ENCODE data around the gene LRIG1.

Gene LRIG1

DNA sequence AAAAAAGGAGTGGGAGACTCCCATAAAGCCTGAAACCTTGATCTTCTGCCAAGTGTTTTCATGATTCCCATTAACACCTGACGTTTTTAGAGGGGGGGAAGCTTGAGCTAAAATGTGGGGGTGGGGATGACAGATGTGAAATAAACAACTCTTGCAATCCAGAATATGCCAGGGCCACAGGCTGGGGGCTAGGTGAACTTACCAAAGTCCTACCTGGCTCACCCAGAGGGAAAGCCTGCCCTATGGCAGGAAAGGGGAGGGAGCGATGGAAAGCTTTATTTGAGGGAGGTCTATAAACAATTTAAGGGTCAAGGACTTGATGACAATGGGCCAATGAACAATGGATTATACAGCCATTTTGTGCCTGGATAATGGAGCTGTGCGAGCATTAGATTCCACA, 108.3 kb downstream of the LRIG1 start:
- DNase-seq (ENCODE audit: low read depth in 1 of 2, low spot score in 1 of 2), result no peak
- TF ChIP-seq POLR2AphosphoS5 (IDR thresholded peaks at IDR 0.05; ENCODE audit: low read depth) (no peak), CTCF (IDR thresholded peaks at IDR 0.05; ENCODE audit: insufficient read depth, low read length) (no peak), SPI1 (IDR thresholded peaks at IDR 0.05; ENCODE audit: borderline replicate concordance, low read depth) (no peak), REST (IDR thresholded peaks at IDR 0.05; ENCODE audit: insufficient replicate concordance, low read depth) (no peak)
- Histone ChIP-seq H3K4me3 (replicated peaks; ENCODE audit: insufficient read depth, low read length) (no peak overlapping the region), H3K27ac (replicated peaks) (no peak overlapping the region), H3K27me3 (ENCODE audit: insufficient read depth, poor library complexity, severe bottlenecking) (no peaks in the 10 kb centered on the region)

DNA sequence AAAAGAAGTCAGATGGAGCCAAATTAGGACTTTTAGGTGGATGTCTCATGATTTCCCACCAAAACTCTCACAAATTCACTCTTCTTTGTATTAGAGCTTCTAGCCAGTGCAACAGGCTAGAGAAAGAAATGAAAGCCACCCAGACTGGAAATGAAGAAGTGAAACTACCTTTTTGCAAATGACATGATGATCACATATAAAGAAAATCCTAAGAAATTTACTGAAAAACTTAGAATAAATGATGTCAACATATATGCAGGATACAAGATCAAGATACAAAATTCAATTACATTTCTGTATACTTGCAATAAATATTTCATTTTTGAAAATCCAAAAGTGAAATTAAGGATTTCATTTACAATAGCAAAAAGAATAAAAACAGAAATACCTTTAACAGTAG, 110.8 kb downstream of the LRIG1 start:
- Histone ChIP-seq H3K27me3 (ENCODE audit: insufficient read depth, poor library complexity, severe bottlenecking) (no peaks in the 10 kb centered on the region), H3K27ac (replicated peaks) (no peak overlapping the region), H3K4me3 (replicated peaks; ENCODE audit: insufficient read depth, low read length) (no peak overlapping the region)
- no peak for DNase-seq (ENCODE audit: low read depth in 1 of 2, low spot score in 1 of 2)
- TF ChIP-seq GABPA (IDR thresholded peaks at IDR 0.05; ENCODE audit: low read depth), result no peak
- no peak for TF ChIP-seq SPI1 (IDR thresholded peaks at IDR 0.05; ENCODE audit: borderline replicate concordance, low read depth)
- no peak for TF ChIP-seq REST (IDR thresholded peaks at IDR 0.05; ENCODE audit: insufficient replicate concordance, low read depth)
- no peak for TF ChIP-seq CTCF (IDR thresholded peaks at IDR 0.05; ENCODE audit: insufficient read depth, low read length)
- no peak for TF ChIP-seq POLR2AphosphoS5 (IDR thresholded peaks at IDR 0.05; ENCODE audit: low read depth)

GRCh38 chr3:66386925-66387650, 113.7 kb downstream of the LRIG1 start:
- Histone ChIP-seq H3K27ac (replicated peaks) (no peak overlapping the region), H3K4me3 (replicated peaks; ENCODE audit: insufficient read depth, low read length) (no peak overlapping the region), H3K27me3 (ENCODE audit: insufficient read depth, poor library complexity, severe bottlenecking) (no peaks in the 10 kb centered on the region)
- TF ChIP-seq SPI1 (IDR thresholded peaks at IDR 0.05; ENCODE audit: borderline replicate concordance, low read depth) (no peak), CTCF (IDR thresholded peaks at IDR 0.05; ENCODE audit: insufficient read depth, low read length) (no peak)
- DNase-seq (ENCODE audit: low read depth in 1 of 2, low spot score in 1 of 2), result no peak
